IPS-20b (cell line): ENCODE results near the gene PDE11A.

ENCODE experiments used
- H3K27ac ChIP-seq: one replicate; pipeline ENCODE4 v1.5.1; 2013; ENCODE audit warnings: low read length
- H3K27me3 ChIP-seq: 2 replicates; pipeline ENCODE4 v1.6.1; 2013; ENCODE audit warnings: mild to moderate bottlenecking, low read length, inconsistent platforms; ENCODE audit not compliant: insufficient read depth
- H3K36me3 ChIP-seq: 2 replicates; pipeline ENCODE4 v1.6.1; 2013; ENCODE audit warnings: low read depth, mild to moderate bottlenecking, inconsistent platforms, low read length, moderate library complexity; ENCODE audit not compliant: insufficient read depth
- H3K4me1 ChIP-seq: 2 replicates; pipeline ENCODE4 v1.6.1; 2013; ENCODE audit warnings: mild to moderate bottlenecking, control low read depth, inconsistent platforms, low read length, moderate library complexity; ENCODE audit not compliant: insufficient read depth
- H3K4me3 ChIP-seq: 2 replicates; pipeline ENCODE4 v1.5.1; 2013; ENCODE audit warnings: mild to moderate bottlenecking, low read length, inconsistent platforms
- H3K9ac ChIP-seq: 2 replicates; pipeline ENCODE4 v1.6.1; 2013; ENCODE audit warnings: low read depth, mild to moderate bottlenecking, inconsistent platforms, low read length, moderate library complexity
- H3K9me3 ChIP-seq: 2 replicates; pipeline ENCODE4 v1.6.1; 2013; ENCODE audit warnings: mild to moderate bottlenecking, low read depth, low read length, inconsistent platforms; ENCODE audit not compliant: insufficient read depth

The PDE11A gene

GRCh38 chr2:177726931-177727348 lies 345.6 kb downstream of the PDE11A start:
- H3K27me3 ChIP-seq: peaks cover 75% of the 10 kb centered on the region
- no peak overlapping the region for H3K4me3 ChIP-seq
- no peaks in the 10 kb centered on the region for H3K9me3 ChIP-seq
- peaks cover 6% of the 10 kb centered on the region; the same call in 1 of the 2 replicates for H3K4me1 ChIP-seq
- no peak overlapping the region for H3K27ac ChIP-seq
- H3K36me3 ChIP-seq: no peaks in the 10 kb centered on the region
- no peak overlapping the region for H3K9ac ChIP-seq

GRCh38 chr2:177724398-177725287 lies 347.9 kb downstream of the PDE11A start:
- Histone ChIP-seq H3K27me3 (peaks cover 57% of the 10 kb centered on the region), H3K4me3 (no peak overlapping the region), H3K9me3 (no peaks in the 10 kb centered on the region), H3K36me3 (no peaks in the 10 kb centered on the region), H3K4me1 (no peaks in the 10 kb centered on the region), H3K9ac (no peak overlapping the region), H3K27ac (no peak overlapping the region)

- H3K4me3 ChIP-seq: no peak overlapping the region
- H3K9me3 ChIP-seq: no peaks in the 10 kb centered on the region
- H3K36me3 ChIP-seq: no peaks in the 10 kb centered on the region
- H3K27ac ChIP-seq: no peak overlapping the region
- H3K27me3 ChIP-seq: peaks cover 47% of the 10 kb centered on the region
- H3K4me1 ChIP-seq: no peaks in the 10 kb centered on the region
- H3K9ac ChIP-seq: no peak overlapping the region
These were observed 349.3 kb downstream of the PDE11A start for GRCh38 chr2:177723235-177723634.

GRCh38 chr2:177721818-177722567 lies 350.6 kb downstream of the PDE11A start:
- H3K9me3 ChIP-seq: no peaks in the 10 kb centered on the region
- H3K27ac ChIP-seq: no peak overlapping the region
- H3K27me3 ChIP-seq: peaks cover 35% of the 10 kb centered on the region
- H3K9ac ChIP-seq: no peak overlapping the region
- no peak overlapping the region for H3K4me3 ChIP-seq
- H3K36me3 ChIP-seq: no peaks in the 10 kb centered on the region
- H3K4me1 ChIP-seq: no peaks in the 10 kb centered on the region

- no peak overlapping the region for H3K9ac ChIP-seq
- peaks cover 26% of the 10 kb centered on the region for H3K27me3 ChIP-seq
- no peaks in the 10 kb centered on the region for H3K4me1 ChIP-seq
- H3K27ac ChIP-seq: no peak overlapping the region
- H3K9me3 ChIP-seq: no peaks in the 10 kb centered on the region
- H3K4me3 ChIP-seq: no peak overlapping the region
- H3K36me3 ChIP-seq: no peaks in the 10 kb centered on the region
These were observed 351.5 kb downstream of the PDE11A start for GRCh38 chr2:177721087-177721486.

- H3K4me1 ChIP-seq: no peaks in the 10 kb centered on the region
- H3K36me3 ChIP-seq: no peaks in the 10 kb centered on the region
- no peak overlapping the region for H3K27ac ChIP-seq
- H3K9ac ChIP-seq: no peak overlapping the region
- H3K9me3 ChIP-seq: no peaks in the 10 kb centered on the region
- no peak overlapping the region for H3K4me3 ChIP-seq
- H3K27me3 ChIP-seq: peaks cover 13% of the 10 kb centered on the region; the same call in 1 of the 2 replicates
These were observed 354.6 kb downstream of the PDE11A start for GRCh38 chr2:177717831-177718618.

GRCh38 chr2:177716484-177716883 lies 356.1 kb downstream of the PDE11A start:
- H3K27ac ChIP-seq: no peak overlapping the region
- no peaks in the 10 kb centered on the region for H3K36me3 ChIP-seq
- no peak overlapping the region for H3K4me3 ChIP-seq
- no peaks in the 10 kb centered on the region for H3K9me3 ChIP-seq
- H3K9ac ChIP-seq: no peak overlapping the region
- H3K4me1 ChIP-seq: no peaks in the 10 kb centered on the region
- H3K27me3 ChIP-seq: peaks cover 10% of the 10 kb centered on the region; the same call in 1 of the 2 replicates

- Histone ChIP-seq H3K9ac (no peak overlapping the region), H3K4me3 (no peak overlapping the region), H3K9me3 (no peaks in the 10 kb centered on the region), H3K27ac (no peak overlapping the region), H3K27me3 (peaks cover 10% of the 10 kb centered on the region; the same call in 1 of the 2 replicates), H3K4me1 (no peaks in the 10 kb centered on the region), H3K36me3 (no peaks in the 10 kb centered on the region)
These were observed 356.8 kb downstream of the PDE11A start for GRCh38 chr2:177715771-177716170.

GRCh38 chr2:177714704-177715103 lies 357.9 kb downstream of the PDE11A start:
- Histone ChIP-seq H3K9ac (no peak overlapping the region), H3K4me3 (no peak overlapping the region), H3K27ac (no peak overlapping the region), H3K4me1 (no peaks in the 10 kb centered on the region), H3K9me3 (no peaks in the 10 kb centered on the region), H3K36me3 (no peaks in the 10 kb centered on the region), H3K27me3 (peaks cover 9% of the 10 kb centered on the region; the same call in 1 of the 2 replicates)

- Histone ChIP-seq H3K9ac (no peak overlapping the region), H3K9me3 (no peaks in the 10 kb centered on the region), H3K4me1 (no peaks in the 10 kb centered on the region), H3K27me3 (peaks cover 12% of the 10 kb centered on the region; the same call in 1 of the 2 replicates), H3K27ac (no peak overlapping the region), H3K4me3 (no peak overlapping the region), H3K36me3 (no peaks in the 10 kb centered on the region)
These were observed 360.1 kb downstream of the PDE11A start for GRCh38 chr2:177712462-177712861.

- H3K36me3 ChIP-seq: no peaks in the 10 kb centered on the region
- H3K4me1 ChIP-seq: no peaks in the 10 kb centered on the region
- no peaks in the 10 kb centered on the region for H3K9me3 ChIP-seq
- H3K27me3 ChIP-seq: peaks cover 18% of the 10 kb centered on the region; the same call in 1 of the 2 replicates
- H3K27ac ChIP-seq: no peak overlapping the region
- no peak overlapping the region for H3K4me3 ChIP-seq
- H3K9ac ChIP-seq: no peak overlapping the region
These were observed 360.9 kb downstream of the PDE11A start for GRCh38 chr2:177711483-177712265.
